ENCODE results near the gene NRF1. TPM values are rescaled to one million over a fixed set of nuclear protein-coding genes. Genes with fewer than 3 reads are reported as not detected.

The NRF1 gene
- total RNA-seq, 1 experiment from 2014 or later: 19.3 TPM

- Histone ChIP-seq H3K4me1 (ENCODE audit: insufficient read depth, low read length) (peaks cover 2% of the 10 kb centered on the region; the same call in 1 of the 2 replicates), H4K20me1 (ENCODE audit: control insufficient read depth, insufficient read depth, insufficient read length) (no peaks in the 10 kb centered on the region), H3K27me3 (ENCODE audit: insufficient read depth, low read length) (no peaks in the 10 kb centered on the region), H4K91ac (ENCODE audit: insufficient read length, low read depth, low read length) (no peak overlapping the region), H2BK20ac (ENCODE audit: low read depth, low read length, poor library complexity, severe bottlenecking) (no peak overlapping the region), H3K4me2 (ENCODE audit: insufficient read depth, insufficient read length, low read length) (no peak overlapping the region), H3K79me2 (ENCODE audit: insufficient read depth, low read length) (peaks cover 5% of the 10 kb centered on the region; the same call in 1 of the 2 replicates), H3K79me1 (ENCODE audit: insufficient read depth, low read depth, low read length, poor library complexity, severe bottlenecking) (peaks cover 6% of the 10 kb centered on the region), H3K27ac (ENCODE audit: insufficient read length, low read depth, low read length) (no peak overlapping the region), H2BK5ac (ENCODE audit: insufficient read length, low read length) (no peak overlapping the region), H3K9me3 (ENCODE audit: control insufficient read depth, low read depth, low read length) (no peaks in the 10 kb centered on the region), H3K56ac (ENCODE audit: insufficient read length, low read depth, low read length) (no peak overlapping the region), H2BK15ac (ENCODE audit: low read depth, low read length) (no peak overlapping the region), H3T11ph (ENCODE audit: low read length) (no peak overlapping the region), H3K14ac (ENCODE audit: insufficient read depth, low read length) (no peak overlapping the region), H3K4ac (ENCODE audit: low read depth, low read length) (no peak overlapping the region), H3K23ac (ENCODE audit: insufficient read length, low read depth, low read length) (no peak overlapping the region), H4K8ac (replicated peaks; ENCODE audit: insufficient read length, low read depth, low read length) (no peak overlapping the region), H2BK120ac (ENCODE audit: low read depth, low read length, poor library complexity, severe bottlenecking) (no peak overlapping the region), H4K5ac (ENCODE audit: insufficient read length, low read depth, low read length) (no peak overlapping the region), H3K18ac (ENCODE audit: insufficient read length, low read depth, low read length) (no peak overlapping the region), H2AFZ (ENCODE audit: low read length) (no peak overlapping the region), H2AK5ac (ENCODE audit: insufficient read length, low read length) (no peak overlapping the region), H3K23me2 (ENCODE audit: insufficient read length, low read depth, low read length, poor library complexity, severe bottlenecking) (no peaks in the 10 kb centered on the region), H3K9ac (ENCODE audit: extremely low read depth, insufficient read length, low read length) (no peak overlapping the region), H2BK12ac (ENCODE audit: insufficient read length, low read depth, low read length) (no peak overlapping the region)
- no CpG with 5 or more reads among the region's 5 CpGs for WGBS (ENCODE audit: extremely low coverage, insufficient read length, low lambda C conversion rate)
- H3K4me3 Mint-ChIP-seq: no peak overlapping the region
- TF ChIP-seq, protein P1, sequence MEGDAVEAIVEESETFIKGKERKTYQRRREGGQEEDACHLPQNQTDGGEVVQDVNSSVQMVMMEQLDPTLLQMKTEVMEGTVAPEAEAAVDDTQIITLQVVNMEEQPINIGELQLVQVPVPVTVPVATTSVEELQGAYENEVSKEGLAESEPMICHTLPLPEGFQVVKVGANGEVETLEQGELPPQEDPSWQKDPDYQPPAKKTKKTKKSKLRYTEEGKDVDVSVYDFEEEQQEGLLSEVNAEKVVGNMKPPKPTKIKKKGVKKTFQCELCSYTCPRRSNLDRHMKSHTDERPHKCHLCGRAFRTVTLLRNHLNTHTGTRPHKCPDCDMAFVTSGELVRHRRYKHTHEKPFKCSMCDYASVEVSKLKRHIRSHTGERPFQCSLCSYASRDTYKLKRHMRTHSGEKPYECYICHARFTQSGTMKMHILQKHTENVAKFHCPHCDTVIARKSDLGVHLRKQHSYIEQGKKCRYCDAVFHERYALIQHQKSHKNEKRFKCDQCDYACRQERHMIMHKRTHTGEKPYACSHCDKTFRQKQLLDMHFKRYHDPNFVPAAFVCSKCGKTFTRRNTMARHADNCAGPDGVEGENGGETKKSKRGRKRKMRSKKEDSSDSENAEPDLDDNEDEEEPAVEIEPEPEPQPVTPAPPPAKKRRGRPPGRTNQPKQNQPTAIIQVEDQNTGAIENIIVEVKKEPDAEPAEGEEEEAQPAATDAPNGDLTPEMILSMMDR (conservative IDR thresholded peaks at IDR 0.05): no peak
- H3K36me3 Mint-ChIP-seq (ENCODE audit: insufficient read depth in 1 of 3, low read depth in 3 of 3): peaks cover 9 to 24% (median 19%) of the 10 kb centered on the region in 3 experiments
- H3K4me1 Mint-ChIP-seq: peaks cover 43 to 45% of the 10 kb centered on the region in 2 experiments
- H3K27ac Mint-ChIP-seq: no peak overlapping the region; a peak in 3 of 7 replicates
- DNase-seq: no peak
- H3K27me3 Mint-ChIP-seq (ENCODE audit: low read depth): no peaks in the 10 kb centered on the region
- H3K9me3 Mint-ChIP-seq: peaks cover 9 to 11% of the 10 kb centered on the region in 2 experiments; a peak in 4 of 5 replicates
Observed at GRCh38 chr7:129650056-129650758, 38.7 kb downstream of the NRF1 start.
